Neural progenitor cell (in vitro differentiated cells): ENCODE data around the gene LRRN4. TPM values are rescaled to one million over a fixed set of nuclear protein-coding genes. Genes with fewer than 3 reads are reported as not detected.

Experiments
- DNase-seq: peaks from one replicate; pipeline ENCODE4 v3.0.0-alpha.2; 2016; ENCODE audit warnings: low spot score
- H2AFZ ChIP-seq: fragments of 200-600 bp; sonication (generic); replicated peaks from 2 replicates; pipeline ENCODE4 v1.6.1; 2016; ENCODE audit warnings: antibody characterized with exemption
- H3F3A ChIP-seq: fragments of 200-600 bp; sonication (generic); 2 replicates; pipeline ENCODE4 v1.6.1; 2016; ENCODE audit warnings: antibody characterized with exemption, low read depth
- H3K27ac ChIP-seq: fragments of 200-600 bp; sonication (generic); 2 replicates; pipeline ENCODE4 v1.5.1; 2016; ENCODE audit warnings: mild to moderate bottlenecking
- H3K27me3 ChIP-seq: fragments of 200-600 bp; sonication (generic); 2 replicates; pipeline ENCODE4 v1.6.1; 2016; ENCODE audit warnings: mild to moderate bottlenecking, moderate library complexity
- H3K36me3 ChIP-seq: fragments of 200-600 bp; sonication (generic); 2 replicates; pipeline ENCODE4 v1.5.1; 2016
- H3K4me1 ChIP-seq: fragments of 200-600 bp; sonication (generic); 2 replicates; pipeline ENCODE4 v1.6.1; 2016; ENCODE audit warnings: mixed run types
- H3K4me2 ChIP-seq: fragments of 200-600 bp; sonication (generic); 2 replicates; pipeline ENCODE4 v1.6.1; 2016
- H3K4me3 ChIP-seq: fragments of 200-600 bp; sonication (generic); 2 replicates; pipeline ENCODE4 v1.5.1; 2016
- H3K79me2 ChIP-seq: fragments of 200-600 bp; sonication (generic); 2 replicates; pipeline ENCODE4 v1.6.1; 2016; ENCODE audit warnings: low read depth
- H3K9ac ChIP-seq: fragments of 200-600 bp; sonication (generic); 2 replicates; pipeline ENCODE4 v1.6.1; 2016
- H3K9me3 ChIP-seq: fragments of 200-600 bp; sonication (generic); 2 replicates; pipeline ENCODE4 v1.5.1; 2016; ENCODE audit warnings: low read depth
- H4K20me1 ChIP-seq: fragments of 200-600 bp; sonication (generic); 2 replicates; pipeline ENCODE4 v1.6.1; 2016; ENCODE audit warnings: low read depth
- H3K27ac Mint-ChIP-seq: 3 replicates; pipeline ENCODE4 v1.8.0; 2021; ENCODE audit warnings: mixed read lengths
- H3K27me3 Mint-ChIP-seq: 2 replicates; pipeline ENCODE4 v1.8.0; 2022; ENCODE audit warnings: low read depth, mild to moderate bottlenecking, inconsistent platforms, moderate library complexity, mixed read lengths; ENCODE audit not compliant: insufficient read depth
- H3K36me3 Mint-ChIP-seq: 3 replicates; pipeline ENCODE4 v1.8.0; 2021; ENCODE audit warnings: mixed read lengths
- H3K4me1 Mint-ChIP-seq: 3 replicates; pipeline ENCODE4 v1.8.0; 2021; ENCODE audit warnings: mixed read lengths
- H3K4me3 Mint-ChIP-seq: 3 replicates; pipeline ENCODE4 v1.8.0; 2021; ENCODE audit warnings: mild to moderate bottlenecking, moderate library complexity, mixed read lengths
- H3K9me3 Mint-ChIP-seq: 3 replicates; pipeline ENCODE4 v1.8.0; 2020; ENCODE audit warnings: mixed read lengths
- EZH2 ChIP-seq: fragments of 200-600 bp; sonication (generic); IDR thresholded peaks from 2 replicates; pipeline ENCODE4 v1.6.1; 2017; ENCODE audit warnings: antibody characterized with exemption, mild to moderate bottlenecking, moderate library complexity
- EZH2phosphoT487 ChIP-seq: fragments of 200-600 bp; sonication (generic); IDR thresholded peaks from 2 replicates; pipeline ENCODE4 v1.6.1; 2017; ENCODE audit warnings: antibody characterized with exemption
- total RNA-seq: library from RNA; depleted of rRNA; stranded (reverse); fragments of >200 nt; gene quantifications from 2 replicates; pipeline ENCODE4 v1.2.3, GENCODE V29; 2015; ENCODE audit warnings: low replicate concordance
- TF ChIP-seq, protein P1 (sequence below): fragments of 200-600 bp; sonication (generic); IDR thresholded peaks from 2 replicates; pipeline ENCODE4 v1.5.1; 2017; ENCODE audit warnings: antibody characterized with exemption, mild to moderate bottlenecking

The LRRN4 gene
- total RNA-seq, 1 donor from 2014 or later: not detected

DNA sequence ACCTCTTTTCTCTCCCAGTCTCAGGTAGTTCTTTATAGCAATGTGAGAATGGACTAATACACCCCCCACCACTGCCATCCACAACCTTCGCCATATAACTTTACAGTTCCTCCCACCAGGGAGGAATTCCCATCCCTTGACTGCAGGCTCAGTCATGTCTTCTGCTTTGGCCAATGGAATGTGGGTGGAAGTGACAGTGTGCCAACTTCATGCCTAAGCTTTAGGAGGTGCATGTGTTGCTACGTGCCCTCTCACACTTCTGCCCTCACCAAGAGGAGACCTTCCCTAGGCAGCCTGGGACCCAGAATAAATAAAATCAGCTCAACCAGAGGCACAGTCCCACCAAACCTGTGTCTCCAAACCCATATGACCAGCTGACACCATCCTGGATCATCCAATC is 33.0 kb upstream of the LRRN4 start:
- Histone ChIP-seq H3K9ac (no peak overlapping the region), H3K9me3 (no peaks in the 10 kb centered on the region), H3K79me2 (no peaks in the 10 kb centered on the region), H3K4me1 (no peaks in the 10 kb centered on the region), H2AFZ (no peak overlapping the region), H3K4me3 (no peak overlapping the region), H3K36me3 (no peaks in the 10 kb centered on the region), H3F3A (no peaks in the 10 kb centered on the region), H3K27ac (no peak overlapping the region), H3K4me2 (no peak overlapping the region), H4K20me1 (no peaks in the 10 kb centered on the region), H3K27me3 (no peaks in the 10 kb centered on the region)
- peaks cover 2% of the 10 kb centered on the region for H3K9me3 Mint-ChIP-seq
- TF ChIP-seq EZH2phosphoT487: no peak
- TF ChIP-seq, protein P1, sequence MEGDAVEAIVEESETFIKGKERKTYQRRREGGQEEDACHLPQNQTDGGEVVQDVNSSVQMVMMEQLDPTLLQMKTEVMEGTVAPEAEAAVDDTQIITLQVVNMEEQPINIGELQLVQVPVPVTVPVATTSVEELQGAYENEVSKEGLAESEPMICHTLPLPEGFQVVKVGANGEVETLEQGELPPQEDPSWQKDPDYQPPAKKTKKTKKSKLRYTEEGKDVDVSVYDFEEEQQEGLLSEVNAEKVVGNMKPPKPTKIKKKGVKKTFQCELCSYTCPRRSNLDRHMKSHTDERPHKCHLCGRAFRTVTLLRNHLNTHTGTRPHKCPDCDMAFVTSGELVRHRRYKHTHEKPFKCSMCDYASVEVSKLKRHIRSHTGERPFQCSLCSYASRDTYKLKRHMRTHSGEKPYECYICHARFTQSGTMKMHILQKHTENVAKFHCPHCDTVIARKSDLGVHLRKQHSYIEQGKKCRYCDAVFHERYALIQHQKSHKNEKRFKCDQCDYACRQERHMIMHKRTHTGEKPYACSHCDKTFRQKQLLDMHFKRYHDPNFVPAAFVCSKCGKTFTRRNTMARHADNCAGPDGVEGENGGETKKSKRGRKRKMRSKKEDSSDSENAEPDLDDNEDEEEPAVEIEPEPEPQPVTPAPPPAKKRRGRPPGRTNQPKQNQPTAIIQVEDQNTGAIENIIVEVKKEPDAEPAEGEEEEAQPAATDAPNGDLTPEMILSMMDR: no peak
- TF ChIP-seq EZH2: no peak
- H3K27ac Mint-ChIP-seq: no peak overlapping the region
- DNase-seq: no peak
- H3K27me3 Mint-ChIP-seq: peaks cover 3% of the 10 kb centered on the region
- H3K4me1 Mint-ChIP-seq: no peaks in the 10 kb centered on the region
- no peaks in the 10 kb centered on the region for H3K36me3 Mint-ChIP-seq
- no peak overlapping the region for H3K4me3 Mint-ChIP-seq

DNA sequence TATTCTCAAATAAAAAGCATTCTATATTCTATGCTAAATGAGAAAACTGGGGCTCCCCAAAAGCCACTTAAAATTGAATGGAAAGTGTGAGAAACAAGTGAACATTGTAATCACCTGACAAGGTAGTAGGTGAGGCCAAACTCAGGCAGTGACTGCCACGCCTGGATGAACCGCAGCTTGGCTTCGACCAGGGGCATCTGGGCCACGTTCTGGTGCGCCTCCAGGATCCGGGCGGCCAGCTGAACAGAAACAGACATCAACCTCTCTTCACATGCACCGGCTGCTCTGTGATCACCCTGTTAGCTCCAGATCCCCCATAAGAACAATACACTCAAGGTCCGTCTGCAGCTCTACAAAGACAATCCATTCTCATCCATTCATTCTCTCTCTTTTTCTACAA is 30.1 kb upstream of the LRRN4 start:
- no peaks in the 10 kb centered on the region for H3K36me3 ChIP-seq
- H3K4me2 ChIP-seq: no peak overlapping the region
- Mint-ChIP-seq H3K4me3 (no peak overlapping the region), H3K4me1 (no peaks in the 10 kb centered on the region), H3K27ac (no peak overlapping the region), H3K9me3 (peaks cover 2% of the 10 kb centered on the region), H3K27me3 (peaks cover 3% of the 10 kb centered on the region), H3K36me3 (no peaks in the 10 kb centered on the region)
- H3K9ac ChIP-seq: no peak overlapping the region
- H3K4me3 ChIP-seq: no peak overlapping the region
- no peaks in the 10 kb centered on the region for H4K20me1 ChIP-seq
- H3K27ac ChIP-seq: no peak overlapping the region
- H3F3A ChIP-seq: no peaks in the 10 kb centered on the region
- H3K79me2 ChIP-seq: no peaks in the 10 kb centered on the region
- H3K27me3 ChIP-seq: no peaks in the 10 kb centered on the region
- TF ChIP-seq EZH2phosphoT487 (no peak), EZH2 (no peak)
- TF ChIP-seq, protein P1: no peak
- H2AFZ ChIP-seq: no peak overlapping the region
- no peaks in the 10 kb centered on the region for H3K9me3 ChIP-seq
- no peaks in the 10 kb centered on the region for H3K4me1 ChIP-seq
- DNase-seq: no peak

- Histone ChIP-seq H3K9ac (no peak overlapping the region), H3K27me3 (no peaks in the 10 kb centered on the region), H3K9me3 (no peaks in the 10 kb centered on the region), H2AFZ (no peak overlapping the region), H4K20me1 (no peaks in the 10 kb centered on the region), H3K36me3 (no peaks in the 10 kb centered on the region), H3K4me2 (no peak overlapping the region), H3K27ac (no peak overlapping the region), H3K4me1 (no peaks in the 10 kb centered on the region), H3F3A (no peaks in the 10 kb centered on the region), H3K4me3 (no peak overlapping the region), H3K79me2 (no peaks in the 10 kb centered on the region)
- no peaks in the 10 kb centered on the region for H3K4me1 Mint-ChIP-seq
- H3K36me3 Mint-ChIP-seq: no peaks in the 10 kb centered on the region
- H3K9me3 Mint-ChIP-seq: peaks cover 1% of the 10 kb centered on the region
- H3K27ac Mint-ChIP-seq: no peak overlapping the region
- TF ChIP-seq, protein P1: no peak
- DNase-seq: no peak
- no peak overlapping the region for H3K4me3 Mint-ChIP-seq
- H3K27me3 Mint-ChIP-seq: no peaks in the 10 kb centered on the region
These were observed 27.4 kb upstream of the LRRN4 start for GRCh38 chr20:6081236-6081635.

- H3K9me3 ChIP-seq: no peaks in the 10 kb centered on the region
- Mint-ChIP-seq H3K27me3 (no peaks in the 10 kb centered on the region), H3K36me3 (no peaks in the 10 kb centered on the region), H3K4me1 (peaks cover 5% of the 10 kb centered on the region), H3K9me3 (no peaks in the 10 kb centered on the region), H3K4me3 (no peak overlapping the region), H3K27ac (no peak overlapping the region)
- H3K9ac ChIP-seq: no peak overlapping the region
- H3K79me2 ChIP-seq: no peaks in the 10 kb centered on the region
- TF ChIP-seq EZH2phosphoT487 (no peak), EZH2 (no peak)
- TF ChIP-seq, protein P1: no peak
- H3K4me3 ChIP-seq: no peak overlapping the region
- no peaks in the 10 kb centered on the region for H4K20me1 ChIP-seq
- DNase-seq: no peak
- no peaks in the 10 kb centered on the region for H3K36me3 ChIP-seq
- H3K4me1 ChIP-seq: no peaks in the 10 kb centered on the region
- no peak overlapping the region for H3K4me2 ChIP-seq
- no peak overlapping the region for H2AFZ ChIP-seq
- no peaks in the 10 kb centered on the region for H3K27me3 ChIP-seq
- no peaks in the 10 kb centered on the region for H3F3A ChIP-seq
- H3K27ac ChIP-seq: no peak overlapping the region
These were observed 25.2 kb upstream of the LRRN4 start for GRCh38 chr20:6079016-6079415.
